ENCODE data around the gene INS.

DNA sequence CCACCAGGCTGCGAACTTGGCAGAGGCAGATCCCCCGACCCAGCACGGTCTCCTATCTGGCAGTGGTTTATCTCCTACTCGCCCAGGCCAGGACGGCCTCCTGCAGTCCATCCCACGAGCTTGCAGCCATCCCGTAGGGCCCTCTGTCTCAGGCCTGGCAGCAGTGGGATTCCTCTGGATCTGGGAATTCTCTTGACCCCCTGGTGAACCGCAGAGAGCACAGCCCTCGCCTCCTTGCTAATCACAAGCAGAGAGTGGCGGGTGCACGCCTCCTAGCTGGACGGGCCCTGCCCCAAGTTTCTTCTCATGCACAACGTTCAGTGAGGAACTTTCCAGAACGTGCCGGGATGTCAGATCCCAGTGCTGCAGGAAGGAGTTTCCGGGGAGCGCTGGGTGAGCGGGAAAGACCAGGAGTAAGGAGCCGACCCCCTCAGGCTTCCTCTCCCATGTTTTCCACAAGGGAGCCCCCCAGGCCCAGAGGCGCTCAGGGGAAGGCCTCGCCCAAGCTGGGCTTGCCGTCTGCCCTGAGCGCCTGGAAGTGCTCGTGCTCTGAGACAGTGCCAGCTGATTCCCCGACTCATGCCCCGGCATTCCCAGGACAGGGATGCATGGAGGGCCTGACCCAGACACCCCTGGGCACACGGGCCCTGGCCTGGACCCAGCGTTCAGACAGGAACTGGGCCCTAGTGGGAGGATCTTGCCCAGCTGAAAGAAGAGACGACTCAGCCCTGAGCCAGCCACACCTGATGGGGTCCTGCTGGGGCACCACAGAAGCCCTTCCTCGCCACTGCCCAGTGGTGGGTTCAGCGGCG, 46.4 kb downstream of the INS start:
- TF ChIP-seq, protein P1, sequence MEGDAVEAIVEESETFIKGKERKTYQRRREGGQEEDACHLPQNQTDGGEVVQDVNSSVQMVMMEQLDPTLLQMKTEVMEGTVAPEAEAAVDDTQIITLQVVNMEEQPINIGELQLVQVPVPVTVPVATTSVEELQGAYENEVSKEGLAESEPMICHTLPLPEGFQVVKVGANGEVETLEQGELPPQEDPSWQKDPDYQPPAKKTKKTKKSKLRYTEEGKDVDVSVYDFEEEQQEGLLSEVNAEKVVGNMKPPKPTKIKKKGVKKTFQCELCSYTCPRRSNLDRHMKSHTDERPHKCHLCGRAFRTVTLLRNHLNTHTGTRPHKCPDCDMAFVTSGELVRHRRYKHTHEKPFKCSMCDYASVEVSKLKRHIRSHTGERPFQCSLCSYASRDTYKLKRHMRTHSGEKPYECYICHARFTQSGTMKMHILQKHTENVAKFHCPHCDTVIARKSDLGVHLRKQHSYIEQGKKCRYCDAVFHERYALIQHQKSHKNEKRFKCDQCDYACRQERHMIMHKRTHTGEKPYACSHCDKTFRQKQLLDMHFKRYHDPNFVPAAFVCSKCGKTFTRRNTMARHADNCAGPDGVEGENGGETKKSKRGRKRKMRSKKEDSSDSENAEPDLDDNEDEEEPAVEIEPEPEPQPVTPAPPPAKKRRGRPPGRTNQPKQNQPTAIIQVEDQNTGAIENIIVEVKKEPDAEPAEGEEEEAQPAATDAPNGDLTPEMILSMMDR (IDR thresholded peaks at IDR 0.05), result no peak
- no peak for TF ChIP-seq POLR2A (IDR thresholded peaks at IDR 0.05)
- no peak for TF ChIP-seq EP300 (IDR thresholded peaks at IDR 0.05)
